KMS-11 (cell line): ENCODE results near the gene KLHL14.

Source experiments
- H2AFZ ChIP-seq: fragments of 200-600 bp; sonication (generic); 2 replicates; pipeline ENCODE4 v1.6.1; 2016; ENCODE audit warnings: antibody characterized with exemption, mixed run types, low read depth
- H3K27ac ChIP-seq: fragments of 200-600 bp; sonication (generic); 2 replicates; pipeline ENCODE4 v1.6.1; 2016; ENCODE audit warnings: mild to moderate bottlenecking, mixed run types
- H3K27me3 ChIP-seq: fragments of 200-600 bp; sonication (generic); 2 replicates; pipeline ENCODE4 v1.6.1; 2017; ENCODE audit warnings: mild to moderate bottlenecking, low read depth, mixed run types, moderate library complexity; ENCODE audit not compliant: insufficient read depth
- H3K36me3 ChIP-seq: fragments of 200-600 bp; sonication (generic); 2 replicates; pipeline ENCODE4 v1.6.1; 2017; ENCODE audit warnings: mild to moderate bottlenecking, mixed run types; ENCODE audit not compliant: insufficient read depth
- H3K4me1 ChIP-seq: fragments of 200-600 bp; sonication (generic); 2 replicates; pipeline ENCODE4 v1.6.1; 2016; ENCODE audit warnings: mild to moderate bottlenecking, low read depth, mixed run types; ENCODE audit not compliant: poor library complexity, severe bottlenecking
- H3K4me2 ChIP-seq: fragments of 200-600 bp; sonication (generic); 2 replicates; pipeline ENCODE4 v1.7.0; 2016; ENCODE audit warnings: mild to moderate bottlenecking, mixed run types
- H3K4me3 ChIP-seq: fragments of 200-600 bp; sonication (generic); IDR thresholded peaks from 2 replicates; pipeline ENCODE4 v1.6.1; 2017; ENCODE audit warnings: low read depth, low read length, mixed read lengths; ENCODE audit not compliant: insufficient read depth
- H3K79me2 ChIP-seq: fragments of 200-600 bp; sonication (generic); 2 replicates; pipeline ENCODE4 v1.6.1; 2016; ENCODE audit warnings: low read depth, mixed run types; ENCODE audit not compliant: insufficient read depth
- H3K9ac ChIP-seq: fragments of 200-600 bp; sonication (generic); 2 replicates; pipeline ENCODE4 v1.6.1; 2016; ENCODE audit warnings: mild to moderate bottlenecking, mixed run types
- H4K20me1 ChIP-seq: fragments of 200-600 bp; sonication (generic); 2 replicates; pipeline ENCODE4 v1.6.1; 2016; ENCODE audit warnings: mild to moderate bottlenecking, mixed run types; ENCODE audit not compliant: insufficient read depth
- CTCF ChIP-seq: fragments of 200-600 bp; sonication (generic); conservative IDR thresholded peaks from 2 replicates; pipeline ENCODE4 v1.6.1; 2017; ENCODE audit warnings: low read depth, mild to moderate bottlenecking, antibody characterized with exemption, low read length, moderate library complexity, mixed read lengths

The KLHL14 gene

GRCh38 chr18:32701313-32701712 lies 71.5 kb downstream of the KLHL14 start:
- no peaks in the 10 kb centered on the region for H4K20me1 ChIP-seq
- TF ChIP-seq CTCF, result no peak
- no peaks in the 10 kb centered on the region for H3K79me2 ChIP-seq

GRCh38 chr18:32698153-32698552 lies 74.7 kb downstream of the KLHL14 start:
- Histone ChIP-seq H3K9ac (no peak overlapping the region), H4K20me1 (no peaks in the 10 kb centered on the region), H3K27ac (no peak overlapping the region), H3K36me3 (no peaks in the 10 kb centered on the region), H3K4me3 (no peak overlapping the region), H2AFZ (no peak overlapping the region), H3K79me2 (no peaks in the 10 kb centered on the region), H3K4me2 (no peak overlapping the region), H3K27me3 (no peaks in the 10 kb centered on the region), H3K4me1 (no peaks in the 10 kb centered on the region)
- TF ChIP-seq CTCF, result no peak

More at GRCh38 chr18:32701313-32701712, 71.5 kb downstream of the KLHL14 start:
- H3K4me2 ChIP-seq, result no peak overlapping the region
- no peak overlapping the region for H3K27ac ChIP-seq
- no peak overlapping the region for H2AFZ ChIP-seq
- H3K4me3 ChIP-seq, result no peak overlapping the region
- no peak overlapping the region for H3K9ac ChIP-seq
- H3K27me3 ChIP-seq, result no peaks in the 10 kb centered on the region
- H3K36me3 ChIP-seq, result no peaks in the 10 kb centered on the region
- H3K4me1 ChIP-seq, result no peaks in the 10 kb centered on the region

GRCh38 chr18:32696376-32696775 lies 76.4 kb downstream of the KLHL14 start:
- no peak overlapping the region for H3K4me3 ChIP-seq
- no peaks in the 10 kb centered on the region for H3K27me3 ChIP-seq
- no peak overlapping the region for H2AFZ ChIP-seq
- H4K20me1 ChIP-seq, result no peaks in the 10 kb centered on the region
- H3K9ac ChIP-seq, result no peak overlapping the region
- H3K4me1 ChIP-seq, result no peaks in the 10 kb centered on the region
- H3K27ac ChIP-seq, result no peak overlapping the region
- H3K36me3 ChIP-seq, result no peaks in the 10 kb centered on the region
- no peak overlapping the region for H3K4me2 ChIP-seq
- H3K79me2 ChIP-seq, result no peaks in the 10 kb centered on the region
- TF ChIP-seq CTCF, result no peak

- Histone ChIP-seq H3K79me2 (no peaks in the 10 kb centered on the region), H3K27ac (no peak overlapping the region), H3K36me3 (no peaks in the 10 kb centered on the region), H3K4me3 (no peak overlapping the region), H3K9ac (no peak overlapping the region), H3K4me1 (no peaks in the 10 kb centered on the region), H4K20me1 (no peaks in the 10 kb centered on the region), H3K4me2 (no peak overlapping the region), H2AFZ (no peak overlapping the region), H3K27me3 (no peaks in the 10 kb centered on the region)
- no peak for TF ChIP-seq CTCF
These were observed 77.3 kb downstream of the KLHL14 start for GRCh38 chr18:32695534-32695933.
